Kidney (tissue), 14 donors: ENCODE results near the gene AIF1L. TPM values are rescaled to one million over a fixed set of nuclear protein-coding genes. Genes with fewer than 3 reads are reported as not detected.
A peak's percentile ranks its signal among the peaks of the same experiment; 100 is the strongest.

Experiments
- DNase-seq, 5 donors: peaks; one replicate each; pipeline ENCODE4 v3.0.0-alpha.2; 2013 to 2020
- FAIRE-seq: peaks from 2 replicates; lab custom pipeline; 2012; peaks lifted over from hg19 to GRCh38; lab: Jason Lieb, UNC
- H3K27ac ChIP-seq, 2 donors: one replicate each; pipeline ENCODE4 v1.7.0; 2013; ENCODE audit warnings: low read depth in 2 of 2, low read length in 2 of 2, inconsistent platforms in 1 of 2
- H3K27me3 ChIP-seq: one replicate; pipeline ENCODE4 v1.7.1; 2013; ENCODE audit warnings: low read length, inconsistent platforms; ENCODE audit not compliant: control insufficient read depth, insufficient read depth
- H3K36me3 ChIP-seq, 3 donors: one replicate each; pipeline versions ENCODE4 v1.7.0 to v1.7.1; 2013; ENCODE audit warnings: low read length in 3 of 3, control low read depth in 1 of 3, inconsistent platforms in 1 of 3; ENCODE audit not compliant: insufficient read depth in 3 of 3, control insufficient read depth in 2 of 3
- H3K4me1 ChIP-seq, 3 donors: one replicate each; pipeline versions ENCODE4 v1.7.0 to v1.7.1; 2013; ENCODE audit warnings: low read length in 3 of 3, inconsistent platforms in 1 of 3, low read depth in 1 of 3; ENCODE audit not compliant: control insufficient read depth in 2 of 3, insufficient read depth in 2 of 3
- H3K4me3 ChIP-seq, 3 donors: one replicate each; pipeline versions ENCODE4 v1.7.0 to v1.8.1; 2013; ENCODE audit warnings: low read length in 3 of 3, control low read depth in 1 of 3, inconsistent platforms in 1 of 3
- H3K9ac ChIP-seq, 3 donors: one replicate each; pipeline versions ENCODE4 v1.7.0 to v1.7.1; 2013; ENCODE audit warnings: low read length in 3 of 3, control low read depth in 1 of 3, inconsistent platforms in 1 of 3
- H3K9me3 ChIP-seq, 3 donors: one replicate each; pipeline versions ENCODE4 v1.7.0 to v1.7.1; 2013; ENCODE audit warnings: low read length in 3 of 3, control low read depth in 1 of 3, inconsistent platforms in 1 of 3; ENCODE audit not compliant: control insufficient read depth in 2 of 3, insufficient read depth in 1 of 3
- CTCF ChIP-seq: IDR thresholded peaks from 3 replicates; pipeline ENCODE4 v1.5.1; 2012; ENCODE audit warnings: mild to moderate bottlenecking, moderate library complexity, borderline replicate concordance; ENCODE audit not compliant: insufficient read depth; ENCODE audit errors: extremely low read depth
- intact Hi-C: fragments of 100-400 bp; cut with DNase I; formaldehyde crosslinking; loops from one replicate; pipeline ENCODE4 v1.11.1; 2022
- polyA plus RNA-seq: library from polyadenylated mRNA; stranded (reverse); fragments of 350-450 nt; fragmentation: Illumina TruSeq; extraction: RNeasy Lipid Tissue Mini Kit (QIAGEN cat#74804); gene quantifications from one replicate; pipeline ENCODE4 v1.2.3, GENCODE V29; 2014; ENCODE audit warnings: low read depth, low replicate concordance; ENCODE audit not compliant: insufficient read depth
- total RNA-seq: library from RNA; stranded (reverse); fragmentation: NEBNext Ultra II Directional; extraction: Animal tissue kit (Norgen Biotek cat#: 25700); gene quantifications from one replicate; pipeline ENCODE4 v1.2.1, GENCODE V29; 2021
- donor health status: control.
- donor health status: control.
- donor health status: control.
- donor health status: control.
- donor health status: control.
- donor health status: DM: yes; HTN: yes; CAD: no.
- donor health status: Normal renal cell carcinoma (clear cell type).

The AIF1L gene
- total and polyA plus RNA-seq, 2 donors from 2014 or later: 397 to 439 TPM

DNA sequence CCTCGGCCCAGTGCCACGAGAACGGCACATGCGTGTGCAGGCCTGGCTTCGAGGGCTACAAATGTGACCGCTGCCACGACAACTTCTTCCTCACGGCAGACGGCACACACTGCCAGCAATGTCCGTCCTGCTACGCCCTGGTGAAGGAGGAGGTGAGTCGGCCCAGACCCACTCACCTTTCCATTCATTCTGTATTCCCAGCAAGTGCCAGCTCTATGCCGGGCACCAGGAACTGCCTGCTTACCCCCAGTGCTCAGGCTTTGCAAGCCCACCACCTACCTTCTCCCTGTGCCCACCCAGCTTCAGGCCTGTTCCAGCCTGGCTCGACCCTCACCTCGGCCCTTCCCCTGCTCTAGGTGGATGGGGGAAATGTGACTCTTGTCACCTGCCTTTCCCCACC is 26.6 kb upstream of the AIF1L start:
- Histone ChIP-seq H3K4me1 (peaks cover 0 to 7% (median 4%) of the 10 kb centered on the region in 3 donors), H3K27me3 (no peaks in the 10 kb centered on the region), H3K9me3 (no peaks in the 10 kb centered on the region), H3K9ac (no peak overlapping the region), H3K27ac (no peak overlapping the region), H3K4me3 (no peak overlapping the region), H3K36me3 (no peaks in the 10 kb centered on the region)
- TF ChIP-seq CTCF: no peak
- intact Hi-C loops: no loop called here
- no peak for FAIRE-seq
- no peak for DNase-seq

DNA sequence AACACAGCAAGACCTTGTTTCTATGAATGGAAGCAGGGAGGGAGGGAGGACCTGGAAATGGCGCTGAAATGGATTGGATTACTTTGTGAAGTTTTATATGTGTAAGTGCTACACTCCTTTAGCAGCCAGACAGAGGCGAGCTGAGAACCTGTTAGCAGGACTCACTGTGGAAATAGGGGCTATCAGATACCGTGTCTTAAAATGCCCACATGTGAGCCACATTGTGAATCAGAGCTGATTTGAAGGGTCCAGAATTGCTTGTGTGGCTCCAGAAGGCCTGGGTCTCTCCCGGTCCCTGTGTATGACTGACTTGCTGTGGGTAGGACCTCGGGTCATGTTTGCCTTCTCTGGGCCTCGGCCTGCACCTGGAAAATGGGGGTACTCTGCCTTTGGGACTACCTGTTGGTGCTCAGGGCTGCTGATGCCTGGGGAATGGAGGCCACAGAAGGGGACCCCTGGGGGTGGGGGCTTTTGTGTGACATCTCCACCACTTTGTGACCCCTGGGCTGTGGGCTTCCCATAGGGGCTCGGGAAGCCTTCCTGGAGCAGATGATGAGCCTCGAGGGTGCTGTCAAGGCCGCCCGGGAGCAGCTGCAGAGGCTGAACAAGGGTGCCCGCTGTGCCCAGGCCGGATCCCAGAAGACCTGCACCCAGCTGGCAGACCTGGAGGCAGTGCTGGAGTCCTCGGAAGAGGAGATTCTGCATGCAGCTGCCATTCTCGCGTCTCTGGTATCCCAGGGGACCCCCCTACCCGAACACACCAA is 24.0 kb upstream of the AIF1L start:
- H3K4me3 ChIP-seq: no peak overlapping the region
- FAIRE-seq: no peak
- intact Hi-C loops: no loop called here
- H3K27ac ChIP-seq: no peak overlapping the region
- no peaks in the 10 kb centered on the region for H3K27me3 ChIP-seq
- DNase-seq: peak in 1 of 5 donors; percentile 61
- no peaks in the 10 kb centered on the region for H3K36me3 ChIP-seq
- no peak overlapping the region for H3K9ac ChIP-seq
- no peak for TF ChIP-seq CTCF
- peaks cover 0 to 7% (median 4%) of the 10 kb centered on the region in 3 donors for H3K4me1 ChIP-seq
- no peaks in the 10 kb centered on the region for H3K9me3 ChIP-seq

DNA sequence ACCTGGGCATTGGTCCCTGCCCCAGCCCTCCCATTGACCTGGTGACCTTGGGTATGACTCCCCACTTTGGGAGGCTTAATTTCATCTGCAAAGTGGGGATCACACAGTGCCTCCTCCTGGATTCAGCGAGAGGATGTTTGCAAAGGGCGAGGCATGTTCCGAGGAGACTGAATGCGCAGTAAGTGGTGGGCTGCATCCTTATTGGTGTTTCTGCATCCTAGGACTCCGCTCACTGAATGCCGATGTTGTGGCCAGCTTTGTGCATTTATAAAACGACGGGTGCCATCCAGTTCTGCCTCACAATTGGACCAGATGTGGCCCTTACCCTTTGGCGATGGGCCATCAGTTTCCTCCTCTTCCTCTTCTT is 23.5 kb upstream of the AIF1L start:
- no peaks in the 10 kb centered on the region for H3K27me3 ChIP-seq
- intact Hi-C loops: no loop called here
- DNase-seq (no peak), FAIRE-seq (no peak)
- no peak for TF ChIP-seq CTCF
- H3K9me3 ChIP-seq: no peaks in the 10 kb centered on the region
- H3K36me3 ChIP-seq: no peaks in the 10 kb centered on the region
- no peak overlapping the region for H3K9ac ChIP-seq
- no peak overlapping the region for H3K4me3 ChIP-seq
- H3K27ac ChIP-seq: no peak overlapping the region
- peaks cover 0 to 6% (median 4%) of the 10 kb centered on the region in 3 donors for H3K4me1 ChIP-seq
